Thyroid gland (tissue), 4 donors: ENCODE results near the gene KCNIP3. TPM values are rescaled to one million over a fixed set of nuclear protein-coding genes. Genes with fewer than 3 reads are reported as not detected.

Experiments
- DNase-seq, 2 donors: peaks; one replicate each; pipeline ENCODE4 v3.0.0-alpha.2; 2019
- H3K27ac ChIP-seq, 3 donors: fragments of 200-600 bp; sonication (generic); 1 replicate in 2 of 3; 2 replicates in 1 of 3; pipeline ENCODE4 v1.5.1; 2016 to 2019; ENCODE audit warnings: mild to moderate bottlenecking in 1 of 3, moderate library complexity in 1 of 3
- H3K27me3 ChIP-seq: fragments of 200-600 bp; sonication (generic); one replicate; pipeline ENCODE4 v1.5.1; 2019
- H3K36me3 ChIP-seq, 2 donors: fragments of 200-600 bp; sonication (generic); one replicate each; pipeline ENCODE4 v1.5.1; 2016 to 2019
- H3K4me1 ChIP-seq, 2 donors: fragments of 200-600 bp; sonication (generic); one replicate each; pipeline ENCODE4 v1.5.1; 2017 to 2019
- H3K4me3 ChIP-seq, 3 donors: fragments of 200-600 bp; sonication (generic); replicated peaks in 1 of 3; 1 replicate in 2 of 3; 2 replicates in 1 of 3; pipeline ENCODE4 v1.5.1; 2016; ENCODE audit warnings: mild to moderate bottlenecking in 1 of 3
- H3K9me3 ChIP-seq: fragments of 200-600 bp; sonication (generic); one replicate; pipeline ENCODE4 v1.5.1; 2017
- POLR2A ChIP-seq, 2 donors: fragments of 450-650 bp; IDR thresholded peaks; one replicate each; pipeline ENCODE4 v1.6.1; 2017; ENCODE audit warnings: antibody characterized with exemption in 2 of 2, mild to moderate bottlenecking in 2 of 2, moderate library complexity in 1 of 2
- WGBS, 2 donors: methylation state at CpG; one replicate each; pipeline ENCODE4 v1.1.5; 2017; 5-methylcytosine and 5-hydroxymethylcytosine counted together
- intact Hi-C: fragments of 100-400 bp; cut with DNase I; formaldehyde crosslinking; loops from one replicate; pipeline ENCODE4 v1.15.1; 2023
- total RNA-seq, 4 donors: library from RNA; depleted of rRNA; stranded (reverse); fragments of >200 nt; gene quantifications; one replicate each; pipeline ENCODE4 v1.2.3, GENCODE V29; 2016
- TF ChIP-seq, protein P1 (sequence below), 6 experiments: fragments of 200-600 bp in 3 of 6; fragments of 450-650 bp in 3 of 6; sonication (generic) in 3 of 6; IDR thresholded peaks; one replicate each; pipeline ENCODE4 v1.5.1; 2016 to 2019; ENCODE audit warnings: antibody characterized with exemption in 6 of 6, mild to moderate bottlenecking in 2 of 6, inconsistent platforms in 1 of 6, moderate library complexity in 1 of 6

KCNIP3 gene
- total RNA-seq, 4 donors from 2014 or later: 37.1 to 66.5 (median 51.1) TPM

GRCh38 chr2:95292623-95293260, 4.4 kb upstream of the KCNIP3 start:
- intact Hi-C loops: no loop called here
- DNase-seq: no peak
- 91 to 92% methylated on average over 7 to 9 of the region's 9 CpGs for WGBS, 2 donors
- H3K27me3 ChIP-seq: no peaks in the 10 kb centered on the region
- no peak overlapping the region for H3K4me3 ChIP-seq
- H3K9me3 ChIP-seq: no peaks in the 10 kb centered on the region
- TF ChIP-seq, protein P1, sequence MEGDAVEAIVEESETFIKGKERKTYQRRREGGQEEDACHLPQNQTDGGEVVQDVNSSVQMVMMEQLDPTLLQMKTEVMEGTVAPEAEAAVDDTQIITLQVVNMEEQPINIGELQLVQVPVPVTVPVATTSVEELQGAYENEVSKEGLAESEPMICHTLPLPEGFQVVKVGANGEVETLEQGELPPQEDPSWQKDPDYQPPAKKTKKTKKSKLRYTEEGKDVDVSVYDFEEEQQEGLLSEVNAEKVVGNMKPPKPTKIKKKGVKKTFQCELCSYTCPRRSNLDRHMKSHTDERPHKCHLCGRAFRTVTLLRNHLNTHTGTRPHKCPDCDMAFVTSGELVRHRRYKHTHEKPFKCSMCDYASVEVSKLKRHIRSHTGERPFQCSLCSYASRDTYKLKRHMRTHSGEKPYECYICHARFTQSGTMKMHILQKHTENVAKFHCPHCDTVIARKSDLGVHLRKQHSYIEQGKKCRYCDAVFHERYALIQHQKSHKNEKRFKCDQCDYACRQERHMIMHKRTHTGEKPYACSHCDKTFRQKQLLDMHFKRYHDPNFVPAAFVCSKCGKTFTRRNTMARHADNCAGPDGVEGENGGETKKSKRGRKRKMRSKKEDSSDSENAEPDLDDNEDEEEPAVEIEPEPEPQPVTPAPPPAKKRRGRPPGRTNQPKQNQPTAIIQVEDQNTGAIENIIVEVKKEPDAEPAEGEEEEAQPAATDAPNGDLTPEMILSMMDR (IDR thresholded peaks at IDR 0.05): no peak
- no peak for TF ChIP-seq POLR2A (IDR thresholded peaks at IDR 0.05)
- H3K36me3 ChIP-seq: no peaks in the 10 kb centered on the region
- no peak overlapping the region for H3K27ac ChIP-seq
- H3K4me1 ChIP-seq: peaks cover 0 to 13% of the 10 kb centered on the region in 2 donors

DNA sequence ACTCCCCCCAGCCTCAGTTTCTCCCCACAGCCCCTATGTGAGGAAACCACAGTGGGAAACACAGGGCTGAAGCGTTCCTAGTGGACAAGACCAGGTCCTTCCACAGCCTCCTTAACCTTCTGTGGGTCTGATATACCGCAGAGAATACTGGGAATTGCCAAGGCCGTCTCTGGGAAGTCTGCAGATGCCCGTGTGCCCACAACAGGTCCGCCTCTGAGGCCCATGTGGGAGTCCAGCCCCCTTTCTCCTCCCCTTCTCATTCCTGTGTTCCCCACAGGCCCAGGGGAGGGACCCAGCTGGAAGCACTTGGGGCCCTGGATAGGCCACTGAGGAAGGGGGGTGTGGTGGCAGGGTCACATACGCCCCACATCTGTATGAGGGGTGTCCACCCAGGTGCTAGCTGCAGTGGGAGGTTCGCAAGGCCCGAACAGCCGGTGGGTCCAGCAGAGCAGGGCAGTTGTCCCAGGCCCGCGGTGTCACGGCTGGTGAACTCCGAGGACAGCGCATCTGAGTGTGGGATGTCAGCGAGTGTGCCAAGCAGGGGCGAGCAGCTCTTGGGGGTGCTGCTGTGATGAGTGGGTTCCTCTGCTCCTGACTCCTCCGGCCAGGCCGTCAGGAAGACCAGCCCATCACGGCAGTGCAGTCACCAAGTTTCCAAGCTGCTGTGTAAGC, 2.4 kb upstream of the KCNIP3 start:
- intact Hi-C loops: no loop called here
- no peak for DNase-seq
- H3K27ac ChIP-seq: no peak overlapping the region
- peaks cover 8 to 31% of the 10 kb centered on the region in 2 donors for H3K4me1 ChIP-seq
- H3K36me3 ChIP-seq: no peaks in the 10 kb centered on the region
- TF ChIP-seq, protein P1 (IDR thresholded peaks at IDR 0.05): no peak
- no peak for TF ChIP-seq POLR2A (IDR thresholded peaks at IDR 0.05)
- H3K27me3 ChIP-seq: no peaks in the 10 kb centered on the region
- H3K4me3 ChIP-seq: no peak overlapping the region
- WGBS, 2 donors: 89 to 94% methylated on average over 19 of the region's 19 CpGs
- no peaks in the 10 kb centered on the region for H3K9me3 ChIP-seq

DNA sequence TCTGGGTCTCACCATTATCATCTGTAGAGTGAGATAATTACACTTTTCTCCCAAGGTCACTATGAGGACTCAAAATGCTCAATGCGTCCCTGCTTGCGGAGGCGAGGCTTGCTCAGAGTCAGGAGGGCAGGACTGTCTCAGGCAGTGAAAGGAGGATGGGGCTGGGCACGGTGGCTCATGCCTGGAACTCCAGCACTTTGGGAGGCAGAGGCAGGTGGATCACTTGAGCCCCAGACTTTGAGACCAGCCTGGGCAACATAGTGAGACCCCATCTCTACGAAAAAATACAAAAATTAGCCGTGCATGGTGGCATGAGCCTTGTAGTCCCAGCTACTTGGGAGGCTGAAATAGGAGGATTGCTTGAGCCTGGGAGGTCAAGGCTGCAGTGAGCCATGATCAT, 1.8 kb upstream of the KCNIP3 start:
- no peaks in the 10 kb centered on the region for H3K9me3 ChIP-seq
- H3K27me3 ChIP-seq: no peaks in the 10 kb centered on the region
- H3K36me3 ChIP-seq: no peaks in the 10 kb centered on the region
- WGBS, 2 donors: 94 to 96% methylated on average over 6 of the region's 6 CpGs
- DNase-seq: no peak
- no peak overlapping the region for H3K4me3 ChIP-seq
- peaks cover 13 to 38% of the 10 kb centered on the region in 2 donors for H3K4me1 ChIP-seq
- H3K27ac ChIP-seq: peak overlapping the region in 1 of 3 donors; percentile 94
- intact Hi-C loops: no loop called here
- TF ChIP-seq, protein P1 (IDR thresholded peaks at IDR 0.05): no peak
- no peak for TF ChIP-seq POLR2A (IDR thresholded peaks at IDR 0.05)

DNA sequence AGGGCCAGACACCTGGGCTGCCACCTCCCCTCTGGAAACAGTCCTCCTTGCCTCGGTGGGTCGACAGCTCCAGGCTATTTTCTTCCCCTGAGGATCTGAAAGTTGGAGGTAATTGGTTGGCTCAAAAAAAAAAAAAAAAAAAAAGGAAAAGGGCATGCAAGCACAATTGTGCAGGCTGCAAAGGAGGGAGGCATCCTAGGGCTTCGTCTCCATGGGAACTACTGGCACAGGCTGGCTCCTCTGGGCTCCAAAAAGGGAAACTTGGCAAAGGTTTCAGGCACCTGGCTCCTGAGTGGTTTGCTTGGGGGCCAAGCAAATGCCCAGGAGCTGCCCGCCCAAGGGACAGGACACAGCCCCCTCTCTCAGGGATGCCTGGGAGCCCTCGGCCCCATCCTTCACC, 1.1 kb upstream of the KCNIP3 start:
- intact Hi-C loops: no loop called here
- 15 to 39% methylated on average over 4 to 5 of the region's 5 CpGs for WGBS, 2 donors
- TF ChIP-seq, protein P1 (IDR thresholded peaks at IDR 0.05): no peak
- peaks cover 18 to 44% of the 10 kb centered on the region in 2 donors for H3K4me1 ChIP-seq
- H3K27ac ChIP-seq: peak overlapping the region; percentile 94 to 99 (median 99)
- no peaks in the 10 kb centered on the region for H3K9me3 ChIP-seq
- H3K36me3 ChIP-seq: no peaks in the 10 kb centered on the region
- no peaks in the 10 kb centered on the region for H3K27me3 ChIP-seq
- no peak overlapping the region for H3K4me3 ChIP-seq
- peak; percentile 67 to 77 for DNase-seq
